ENCODE results near the gene FAM216B. TPM values are rescaled to one million over a fixed set of nuclear protein-coding genes. Genes with fewer than 3 reads are reported as not detected.

FAM216B gene
- total RNA-seq, 2 experiments from 2014 or later: not detected

DNA sequence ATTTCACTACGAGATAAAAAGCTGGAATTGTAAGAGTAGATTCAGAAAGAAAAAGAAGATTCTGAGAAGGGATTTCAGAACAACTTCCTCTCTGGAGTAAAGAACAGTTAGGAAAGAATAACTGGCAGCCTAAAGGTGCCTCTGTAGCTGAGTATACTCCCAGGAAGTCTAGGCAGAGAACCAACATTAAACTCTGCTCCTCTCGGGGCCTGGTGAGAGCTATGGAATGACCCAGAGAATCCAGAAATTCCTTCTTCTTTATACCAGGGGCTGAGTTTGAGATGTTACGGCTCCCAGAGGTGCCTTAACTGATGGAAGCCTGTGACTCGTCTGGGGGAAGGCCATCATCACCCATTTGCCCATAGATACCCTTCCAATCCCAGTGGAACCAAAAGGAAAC lies 39.1 kb downstream of the FAM216B start:
- Mint-ChIP-seq H3K4me1 (ENCODE audit: low read depth) (no peaks in the 10 kb centered on the region), H3K27me3 (peaks cover 10% of the 10 kb centered on the region), H3K36me3 (ENCODE audit: low read depth) (no peaks in the 10 kb centered on the region), H3K27ac (no peak overlapping the region), H3K4me3 (no peak overlapping the region), H3K9me3 (peaks cover 5% of the 10 kb centered on the region)
- ChIA-PET CTCF (no interaction called here), POLR2A (no interaction called here)
- TF ChIP-seq, protein P1, sequence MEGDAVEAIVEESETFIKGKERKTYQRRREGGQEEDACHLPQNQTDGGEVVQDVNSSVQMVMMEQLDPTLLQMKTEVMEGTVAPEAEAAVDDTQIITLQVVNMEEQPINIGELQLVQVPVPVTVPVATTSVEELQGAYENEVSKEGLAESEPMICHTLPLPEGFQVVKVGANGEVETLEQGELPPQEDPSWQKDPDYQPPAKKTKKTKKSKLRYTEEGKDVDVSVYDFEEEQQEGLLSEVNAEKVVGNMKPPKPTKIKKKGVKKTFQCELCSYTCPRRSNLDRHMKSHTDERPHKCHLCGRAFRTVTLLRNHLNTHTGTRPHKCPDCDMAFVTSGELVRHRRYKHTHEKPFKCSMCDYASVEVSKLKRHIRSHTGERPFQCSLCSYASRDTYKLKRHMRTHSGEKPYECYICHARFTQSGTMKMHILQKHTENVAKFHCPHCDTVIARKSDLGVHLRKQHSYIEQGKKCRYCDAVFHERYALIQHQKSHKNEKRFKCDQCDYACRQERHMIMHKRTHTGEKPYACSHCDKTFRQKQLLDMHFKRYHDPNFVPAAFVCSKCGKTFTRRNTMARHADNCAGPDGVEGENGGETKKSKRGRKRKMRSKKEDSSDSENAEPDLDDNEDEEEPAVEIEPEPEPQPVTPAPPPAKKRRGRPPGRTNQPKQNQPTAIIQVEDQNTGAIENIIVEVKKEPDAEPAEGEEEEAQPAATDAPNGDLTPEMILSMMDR (IDR thresholded peaks at IDR 0.05): no peak
- ATAC-seq (no peak), DNase-seq (no peak)
- intact Hi-C loops (cut with micrococcal nuclease): no loop called here

DNA sequence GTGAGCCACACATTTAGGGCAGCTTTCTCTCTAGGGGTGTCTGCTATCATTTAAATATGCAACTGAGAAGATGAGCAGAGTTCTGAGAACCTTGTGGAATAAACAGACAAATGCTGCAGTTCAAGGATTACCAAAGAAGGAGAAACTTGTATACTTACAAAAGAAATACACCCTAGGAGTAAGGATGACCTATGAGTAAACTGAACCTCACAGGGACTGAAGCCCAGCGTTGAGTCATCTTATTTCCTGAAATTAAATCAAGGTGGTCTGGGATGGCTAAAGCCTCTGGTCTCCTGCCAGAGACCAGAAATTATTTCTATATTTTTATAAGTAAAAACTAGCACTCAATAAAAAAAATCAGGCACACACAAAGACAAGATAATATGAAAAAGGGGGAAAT lies 40.1 kb downstream of the FAM216B start:
- Mint-ChIP-seq H3K4me3 (no peak overlapping the region), H3K27ac (no peak overlapping the region), H3K9me3 (peaks cover 5% of the 10 kb centered on the region), H3K27me3 (peaks cover 10% of the 10 kb centered on the region), H3K4me1 (ENCODE audit: low read depth) (no peaks in the 10 kb centered on the region), H3K36me3 (ENCODE audit: low read depth) (no peaks in the 10 kb centered on the region)
- no peak for DNase-seq
- no peak for ATAC-seq
- intact Hi-C loops (cut with micrococcal nuclease): no loop called here
- ChIA-PET POLR2A (no interaction called here), CTCF (no interaction called here)
- TF ChIP-seq, protein P1 (IDR thresholded peaks at IDR 0.05): no peak

DNA sequence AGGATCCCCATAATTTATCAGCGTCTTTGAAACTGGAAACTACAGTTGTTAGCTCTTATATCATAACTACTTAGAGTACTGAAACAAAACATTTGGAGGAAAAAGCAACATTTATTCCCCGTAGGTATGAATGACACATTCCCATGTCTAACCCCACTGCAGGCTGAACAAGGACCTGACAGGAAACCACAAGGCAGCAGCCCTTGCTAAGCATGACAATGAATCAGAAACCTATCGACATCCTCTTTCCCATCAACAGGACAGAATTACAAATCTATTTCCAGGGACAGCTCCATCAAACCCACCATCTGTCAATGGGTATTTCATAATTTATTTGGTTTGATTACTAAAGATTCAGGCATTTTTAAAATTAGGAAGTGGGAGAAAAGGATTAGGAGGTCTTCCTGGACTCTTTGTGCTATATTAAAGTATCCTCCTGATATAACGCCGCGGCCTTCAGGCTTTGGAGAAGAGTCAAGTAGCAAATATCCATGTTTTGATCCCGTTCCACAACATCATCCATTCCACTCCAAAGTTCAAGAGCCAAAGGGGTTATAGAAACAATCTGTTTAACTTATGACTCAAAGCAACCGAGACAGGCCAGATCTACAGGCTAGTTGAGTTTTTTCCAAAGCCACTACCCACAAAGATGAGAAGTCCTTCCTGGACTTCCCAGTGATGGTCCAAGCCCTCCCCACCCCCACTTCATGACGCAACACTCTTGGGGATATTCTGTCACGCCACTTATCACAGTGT lies 51.1 kb downstream of the FAM216B start:
- ATAC-seq (no peak), DNase-seq (no peak)
- POLR2A ChIA-PET: no interaction called here
- no peaks in the 10 kb centered on the region for H3K9me3 Mint-ChIP-seq
- no peak overlapping the region for H3K27ac Mint-ChIP-seq
- peaks cover 6% of the 10 kb centered on the region for H3K27me3 Mint-ChIP-seq
- H3K36me3 Mint-ChIP-seq (ENCODE audit: low read depth): no peaks in the 10 kb centered on the region
- intact Hi-C loops (cut with micrococcal nuclease): no loop called here
- H3K4me3 Mint-ChIP-seq: no peak overlapping the region
- TF ChIP-seq, protein P1 (IDR thresholded peaks at IDR 0.05): no peak
- CTCF ChIA-PET: interaction anchor here (0.6 kb wide), 1 partner anchor 612 kb away, joined by 3 read pairs; no protein-coding TSS in a partner anchor
- H3K4me1 Mint-ChIP-seq (ENCODE audit: low read depth): peaks cover 4% of the 10 kb centered on the region

DNA sequence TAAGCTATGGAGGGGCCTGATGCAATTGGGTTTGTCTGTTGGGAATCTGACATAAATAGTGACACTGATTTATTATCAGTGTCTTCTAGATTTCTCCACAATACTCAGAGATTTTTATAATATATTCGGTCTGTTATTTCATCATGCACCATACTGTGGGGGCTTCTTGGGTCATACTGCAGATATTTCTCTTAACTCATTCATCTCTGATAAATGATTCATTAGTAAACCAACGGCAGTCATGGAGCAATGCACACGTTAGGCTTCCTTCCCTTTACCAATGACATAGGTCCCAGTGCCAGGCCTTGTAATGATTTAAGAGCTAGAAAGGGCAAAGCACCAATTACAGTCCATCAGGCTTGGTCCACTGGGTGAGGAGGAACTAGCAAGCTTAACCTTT lies 53.6 kb downstream of the FAM216B start:
- intact Hi-C loops (cut with micrococcal nuclease): no loop called here
- DNase-seq (no peak), ATAC-seq (no peak)
- no peaks in the 10 kb centered on the region for H3K36me3 Mint-ChIP-seq (ENCODE audit: low read depth)
- peaks cover 9% of the 10 kb centered on the region for H3K27me3 Mint-ChIP-seq
- no peak overlapping the region for H3K27ac Mint-ChIP-seq
- peaks cover 4% of the 10 kb centered on the region for H3K4me1 Mint-ChIP-seq (ENCODE audit: low read depth)
- H3K4me3 Mint-ChIP-seq: no peak overlapping the region
- POLR2A ChIA-PET: interaction anchor here (1.3 kb wide), 1 partner anchor 10 kb away, joined by 3 read pairs; no protein-coding TSS in a partner anchor
- CTCF ChIA-PET: interaction anchor here (1.7 kb wide), 1 partner anchor 17 kb away, joined by 4 read pairs; no protein-coding TSS in a partner anchor
- H3K9me3 Mint-ChIP-seq: no peaks in the 10 kb centered on the region
- TF ChIP-seq, protein P1 (IDR thresholded peaks at IDR 0.05): no peak

DNA sequence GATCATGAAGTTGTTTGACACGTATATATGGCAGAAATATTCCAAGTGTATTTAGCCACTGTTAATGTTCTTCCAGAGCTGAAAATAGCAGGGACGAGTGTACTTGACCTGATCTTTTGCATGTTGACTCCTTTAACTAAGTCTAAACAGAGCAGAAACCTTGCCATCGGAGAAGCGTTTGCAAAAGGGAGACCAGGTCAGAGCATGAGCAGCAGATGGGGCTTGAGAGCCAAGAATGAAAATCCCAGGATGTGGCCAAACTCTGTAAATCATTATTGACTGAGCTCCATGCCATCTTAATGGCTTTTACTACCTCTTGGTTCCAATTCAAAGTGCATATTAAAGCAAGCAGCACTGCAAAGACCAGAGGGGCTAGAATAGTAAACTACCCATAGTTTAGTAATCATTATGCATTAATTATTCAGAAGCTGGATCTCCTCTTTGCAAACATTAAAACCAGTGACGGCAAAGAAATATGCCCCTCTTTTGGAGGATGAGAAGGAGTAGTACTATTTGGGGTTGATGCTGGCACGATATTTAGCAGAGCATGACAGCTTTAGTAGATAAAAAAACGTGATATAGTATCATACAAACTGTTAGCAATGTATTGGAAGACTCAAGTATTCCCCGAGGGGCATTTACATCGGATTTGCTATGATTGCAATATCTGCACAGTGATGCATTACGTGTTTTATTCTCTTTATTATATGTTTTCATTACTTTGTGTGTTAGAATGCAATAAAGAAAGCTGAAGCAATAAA lies 55.7 kb downstream of the FAM216B start:
- no peaks in the 10 kb centered on the region for H3K36me3 Mint-ChIP-seq (ENCODE audit: low read depth)
- peaks cover 6% of the 10 kb centered on the region for H3K27me3 Mint-ChIP-seq
- DNase-seq: no peak
- peaks cover 3% of the 10 kb centered on the region for H3K4me1 Mint-ChIP-seq (ENCODE audit: low read depth)
- no peak for ATAC-seq
- H3K9me3 Mint-ChIP-seq: no peaks in the 10 kb centered on the region
- no peak overlapping the region for H3K4me3 Mint-ChIP-seq
- no peak overlapping the region for H3K27ac Mint-ChIP-seq
- TF ChIP-seq, protein P1 (IDR thresholded peaks at IDR 0.05): no peak
- intact Hi-C loops (cut with micrococcal nuclease): no loop called here
- CTCF ChIA-PET: interaction anchor here (0.6 kb wide), 1 partner anchor 239 kb away, joined by 3 read pairs; no protein-coding TSS in a partner anchor
- POLR2A ChIA-PET: interaction anchor here (0.7 kb wide), 2 partner anchors 45 to 273 kb away, joined by 3 read pairs; no protein-coding TSS in a partner anchor

All from activated CD8-positive, alpha-beta T cell treated with anti-CD3 and anti-CD28 coated beads for 36 hours (primary cell).